Neural crest cell (in vitro differentiated cells): ENCODE measurements around the gene PILRA. TPM values are rescaled to one million over a fixed set of nuclear protein-coding genes. Genes with fewer than 3 reads are reported as not detected.
"Not testable (repeated sequence)": the region's sequence is repeated elsewhere in the genome, so short reads cannot be mapped to it uniquely, and the experiment has no call there.

Source experiments
- DNase-seq: peaks from one replicate; pipeline ENCODE4 v3.0.0; 2021; ENCODE audit warnings: low read depth, mixed read lengths, low spot score
- H3K27ac Mint-ChIP-seq: one replicate; pipeline ENCODE4 v1.8.0; 2021; ENCODE audit warnings: mild to moderate bottlenecking, mixed read lengths; ENCODE audit not compliant: unreplicated experiment
- H3K27me3 Mint-ChIP-seq: 2 replicates; pipeline ENCODE4 v1.8.0; 2021; ENCODE audit warnings: low read depth, mild to moderate bottlenecking, mixed read lengths
- H3K36me3 Mint-ChIP-seq: 2 replicates; pipeline ENCODE4 v1.8.0; 2021; ENCODE audit warnings: low read depth, mild to moderate bottlenecking, mixed read lengths
- H3K4me1 Mint-ChIP-seq: 2 replicates; pipeline ENCODE4 v1.8.0; 2021; ENCODE audit warnings: mixed read lengths
- H3K4me3 Mint-ChIP-seq: one replicate; pipeline ENCODE4 v1.8.0; 2021; ENCODE audit warnings: mild to moderate bottlenecking, mixed read lengths
- H3K9me3 Mint-ChIP-seq: 2 replicates; pipeline ENCODE4 v1.8.0; 2021; ENCODE audit warnings: mixed read lengths
- CTCF ChIP-seq: fragments of 200-600 bp; sonication (generic); conservative IDR thresholded peaks from 2 replicates; pipeline ENCODE4 v1.5.0; 2021; ENCODE audit warnings: antibody characterized with exemption, mild to moderate bottlenecking
- total RNA-seq: library from RNA; stranded (reverse); gene quantifications from 2 replicates; pipeline ENCODE4 v1.2.1, GENCODE V29; 2021

PILRA gene
- total RNA-seq, 1 donor from 2014 or later: 2.6 TPM

GRCh38 chr7:100344560-100345287, 28.6 kb upstream of the PILRA start:
- peak overlapping the region; percentile 62 for H3K4me3 Mint-ChIP-seq
- H3K27ac Mint-ChIP-seq: peak overlapping the region; percentile 74

GRCh38 chr7:100345288-100345672, 28.0 kb upstream of the PILRA start:
- not testable (repeated sequence) for H3K27ac Mint-ChIP-seq, H3K9me3 Mint-ChIP-seq, H3K36me3 Mint-ChIP-seq, H3K27me3 Mint-ChIP-seq
- Mint-ChIP-seq H3K4me1 (peaks cover 12% of the 10 kb centered on the region), H3K4me3 (peak overlapping the region; percentile 62)
- peak; percentile 67 for TF ChIP-seq CTCF
- DNase-seq: peak; percentile 83

More at GRCh38 chr7:100344560-100345287, 28.6 kb upstream of the PILRA start:
- H3K27me3 Mint-ChIP-seq, H3K36me3 Mint-ChIP-seq, H3K9me3 Mint-ChIP-seq: not testable (repeated sequence)
- peak; percentile 67 for TF ChIP-seq CTCF
- peaks cover 12% of the 10 kb centered on the region for H3K4me1 Mint-ChIP-seq
- peak; percentile 43 for DNase-seq

GRCh38 chr7:100346921-100347320, 26.4 kb upstream of the PILRA start:
- no peak overlapping the region for H3K4me3 Mint-ChIP-seq
- no peak for TF ChIP-seq CTCF
- no peak for DNase-seq
- no peaks in the 10 kb centered on the region for H3K27me3 Mint-ChIP-seq
- H3K36me3 Mint-ChIP-seq: peaks cover 7% of the 10 kb centered on the region
- H3K27ac Mint-ChIP-seq: no peak overlapping the region
- no peaks in the 10 kb centered on the region for H3K9me3 Mint-ChIP-seq
- peaks cover 12% of the 10 kb centered on the region for H3K4me1 Mint-ChIP-seq

- no peak for TF ChIP-seq CTCF
- Mint-ChIP-seq H3K4me3 (no peak overlapping the region), H3K27me3 (no peaks in the 10 kb centered on the region), H3K27ac (no peak overlapping the region), H3K4me1 (peaks cover 12% of the 10 kb centered on the region), H3K36me3 (peaks cover 4% of the 10 kb centered on the region), H3K9me3 (no peaks in the 10 kb centered on the region)
- DNase-seq: no peak
These were observed 24.5 kb upstream of the PILRA start for GRCh38 chr7:100348805-100349204.

GRCh38 chr7:100349757-100350156, 23.5 kb upstream of the PILRA start:
- Mint-ChIP-seq H3K36me3 (peaks cover 4% of the 10 kb centered on the region), H3K27ac (no peak overlapping the region), H3K27me3 (no peaks in the 10 kb centered on the region), H3K9me3 (no peaks in the 10 kb centered on the region), H3K4me3 (no peak overlapping the region), H3K4me1 (peaks cover 4% of the 10 kb centered on the region)
- DNase-seq: no peak
- no peak for TF ChIP-seq CTCF
